IPS-18c (cell line): Measurements from ENCODE around the gene SF3B5.
A peak's percentile ranks its signal among the peaks of the same experiment; 100 is the strongest.
"Not testable (repeated sequence)": the region's sequence is repeated elsewhere in the genome, so short reads cannot be mapped to it uniquely, and the experiment has no call there.

Source experiments
- H3K4me3 ChIP-seq: 2 replicates; pipeline ENCODE4 v1.7.0; 2013; ENCODE audit warnings: low read depth, mild to moderate bottlenecking, low read length, moderate library complexity; ENCODE audit not compliant: insufficient read depth
- H3K9me3 ChIP-seq: one replicate; pipeline ENCODE4 v1.6.1; 2013; ENCODE audit warnings: mild to moderate bottlenecking, low read length, moderate library complexity; ENCODE audit not compliant: control insufficient read depth, insufficient read depth

SF3B5 gene

GRCh38 chr6:144119376-144119775, 24.0 kb upstream of the SF3B5 start:
- H3K9me3 ChIP-seq: no peaks in the 10 kb centered on the region

GRCh38 chr6:144115219-144115618, 19.8 kb upstream of the SF3B5 start:
- Histone ChIP-seq H3K4me3 (no peak overlapping the region), H3K9me3 (no peaks in the 10 kb centered on the region)

More at GRCh38 chr6:144119376-144119775, 24.0 kb upstream of the SF3B5 start:
- H3K4me3 ChIP-seq: no peak overlapping the region

GRCh38 chr6:144113366-144113765, 18.0 kb upstream of the SF3B5 start:
- H3K4me3 ChIP-seq: no peak overlapping the region
- H3K9me3 ChIP-seq: no peaks in the 10 kb centered on the region

- Histone ChIP-seq H3K4me3 (no peak overlapping the region), H3K9me3 (no peaks in the 10 kb centered on the region)
Measured at GRCh38 chr6:144110210-144110609, 14.8 kb upstream of the SF3B5 start.

- no peaks in the 10 kb centered on the region for H3K9me3 ChIP-seq
- H3K4me3 ChIP-seq: no peak overlapping the region
Measured at GRCh38 chr6:144106206-144106605, 10.8 kb upstream of the SF3B5 start.

- Histone ChIP-seq H3K4me3 (no peak overlapping the region), H3K9me3 (no peaks in the 10 kb centered on the region)
Measured at GRCh38 chr6:144104898-144105487, 9.6 kb upstream of the SF3B5 start.

GRCh38 chr6:144104488-144104887, 9.1 kb upstream of the SF3B5 start:
- no peaks in the 10 kb centered on the region for H3K9me3 ChIP-seq
- H3K4me3 ChIP-seq: no peak overlapping the region

- no peaks in the 10 kb centered on the region for H3K9me3 ChIP-seq
- no peak overlapping the region for H3K4me3 ChIP-seq
Measured at GRCh38 chr6:144103026-144103563, 7.7 kb upstream of the SF3B5 start.

- Histone ChIP-seq H3K9me3 (peaks cover 2% of the 10 kb centered on the region), H3K4me3 (no peak overlapping the region)
Measured at GRCh38 chr6:144098993-144099392, 3.6 kb upstream of the SF3B5 start.

GRCh38 chr6:144094731-144095133, 641 bp downstream of the SF3B5 start:
- Histone ChIP-seq H3K4me3 (peak overlapping the region; percentile 77), H3K9me3 (peaks cover 2% of the 10 kb centered on the region)

- Histone ChIP-seq H3K4me3 (peak overlapping the region; percentile 77; the same call in 1 of the 2 replicates), H3K9me3 (peaks cover 2% of the 10 kb centered on the region)
Measured at GRCh38 chr6:144093658-144094057, 1.7 kb downstream of the SF3B5 start.

GRCh38 chr6:144093236-144093635, 2.1 kb downstream of the SF3B5 start:
- no peak overlapping the region for H3K4me3 ChIP-seq
- H3K9me3 ChIP-seq: peaks cover 2% of the 10 kb centered on the region

- Histone ChIP-seq H3K4me3 (no peak overlapping the region), H3K9me3 (peaks cover 2% of the 10 kb centered on the region)
Measured at GRCh38 chr6:144090384-144090783, 5.0 kb downstream of the SF3B5 start.

- Histone ChIP-seq H3K9me3 (peaks cover 2% of the 10 kb centered on the region), H3K4me3 (no peak overlapping the region)
Measured at GRCh38 chr6:144087789-144088426, 7.5 kb downstream of the SF3B5 start.

- Histone ChIP-seq H3K9me3 (peaks cover 2% of the 10 kb centered on the region), H3K4me3 (no peak overlapping the region)
Measured at GRCh38 chr6:144086959-144087358, 8.4 kb downstream of the SF3B5 start.

GRCh38 chr6:144083172-144083571, 12.2 kb downstream of the SF3B5 start:
- Histone ChIP-seq H3K4me3 (no peak overlapping the region), H3K9me3 (peaks cover 2% of the 10 kb centered on the region)

GRCh38 chr6:144082412-144082811, 13.0 kb downstream of the SF3B5 start:
- H3K9me3 ChIP-seq, H3K4me3 ChIP-seq: not testable (repeated sequence)

GRCh38 chr6:144077871-144078270, 17.5 kb downstream of the SF3B5 start:
- Histone ChIP-seq H3K9me3 (no peaks in the 10 kb centered on the region), H3K4me3 (no peak overlapping the region)
